Colonic mucosa (tissue), 4 donors: ENCODE results near the gene NRK. TPM values are rescaled to one million over a fixed set of nuclear protein-coding genes. Genes with fewer than 3 reads are reported as not detected.

Source experiments
- DNase-seq: peaks from one replicate; pipeline ENCODE4 v3.0.0-alpha.2; 2020
- H3K27ac ChIP-seq: fragments of 200-600 bp; one replicate; pipeline ENCODE4 v1.8.0; 2021
- H3K27me3 ChIP-seq: fragments of 200-600 bp; one replicate; pipeline ENCODE4 v1.8.0; 2021
- H3K36me3 ChIP-seq: fragments of 200-600 bp; one replicate; pipeline ENCODE4 v1.8.0; 2021
- H3K4me1 ChIP-seq: fragments of 200-600 bp; one replicate; pipeline ENCODE4 v1.8.0; 2021; ENCODE audit warnings: mild to moderate bottlenecking
- H3K4me3 ChIP-seq: fragments of 200-600 bp; one replicate; pipeline ENCODE4 v1.8.0; 2021
- H3K9ac ChIP-seq, 2 donors: one replicate each; pipeline ENCODE4 v1.7.0; 2013; ENCODE audit warnings: control low read depth in 2 of 2, low read depth in 2 of 2, low read length in 2 of 2
- H3K9me3 ChIP-seq: fragments of 200-600 bp; one replicate; pipeline ENCODE4 v1.8.0; 2021
- CTCF ChIP-seq: fragments of 200-600 bp; IDR thresholded peaks from one replicate; pipeline ENCODE4 v1.8.0; 2022; ENCODE audit warnings: antibody characterized with exemption, mild to moderate bottlenecking
- intact Hi-C: fragments of 100-400 bp; cut with DNase I; formaldehyde crosslinking; loops from one replicate; pipeline ENCODE4 v1.14.1; 2022
- total RNA-seq, 2 donors: library from RNA; stranded (reverse); fragmentation: NEBNext Ultra II Directional in 1 of 2; extraction: Animal tissue kit (Norgen Biotek cat#: 25700) in 1 of 2; gene quantifications; one replicate each; pipeline ENCODE4 v1.2.1, GENCODE V29; 2021
- donor health status: healthy.
- donor health status: DM: no; HTN: no; CAD: no.
- donor health status: DM: no; HTN: no; CAD: no.

NRK gene
- total RNA-seq, 2 donors from 2014 or later: 0.27 to 0.30 TPM

- no peaks in the 10 kb centered on the region for H3K9me3 ChIP-seq
- intact Hi-C loops: no loop called here
Measured at GRCh38 chrX:105816517-105816916, 5.8 kb upstream of the NRK start.

GRCh38 chrX:105820247-105820646 lies 2.1 kb upstream of the NRK start:
- DNase-seq: no peak
- no peaks in the 10 kb centered on the region for H3K36me3 ChIP-seq
- no peak for TF ChIP-seq CTCF
- no peak overlapping the region for H3K9ac ChIP-seq
- H3K9me3 ChIP-seq: no peaks in the 10 kb centered on the region
- intact Hi-C loops: no loop called here
- no peak overlapping the region for H3K4me3 ChIP-seq
- no peak overlapping the region for H3K27ac ChIP-seq
- peaks cover 18% of the 10 kb centered on the region for H3K27me3 ChIP-seq
- H3K4me1 ChIP-seq: no peaks in the 10 kb centered on the region

More at GRCh38 chrX:105816517-105816916, 5.8 kb upstream of the NRK start:
- Histone ChIP-seq H3K9ac (no peak overlapping the region), H3K27ac (no peak overlapping the region), H3K4me3 (no peak overlapping the region), H3K27me3 (peaks cover 3% of the 10 kb centered on the region), H3K36me3 (no peaks in the 10 kb centered on the region), H3K4me1 (no peaks in the 10 kb centered on the region)
- no peak for TF ChIP-seq CTCF
- DNase-seq: no peak

DNA sequence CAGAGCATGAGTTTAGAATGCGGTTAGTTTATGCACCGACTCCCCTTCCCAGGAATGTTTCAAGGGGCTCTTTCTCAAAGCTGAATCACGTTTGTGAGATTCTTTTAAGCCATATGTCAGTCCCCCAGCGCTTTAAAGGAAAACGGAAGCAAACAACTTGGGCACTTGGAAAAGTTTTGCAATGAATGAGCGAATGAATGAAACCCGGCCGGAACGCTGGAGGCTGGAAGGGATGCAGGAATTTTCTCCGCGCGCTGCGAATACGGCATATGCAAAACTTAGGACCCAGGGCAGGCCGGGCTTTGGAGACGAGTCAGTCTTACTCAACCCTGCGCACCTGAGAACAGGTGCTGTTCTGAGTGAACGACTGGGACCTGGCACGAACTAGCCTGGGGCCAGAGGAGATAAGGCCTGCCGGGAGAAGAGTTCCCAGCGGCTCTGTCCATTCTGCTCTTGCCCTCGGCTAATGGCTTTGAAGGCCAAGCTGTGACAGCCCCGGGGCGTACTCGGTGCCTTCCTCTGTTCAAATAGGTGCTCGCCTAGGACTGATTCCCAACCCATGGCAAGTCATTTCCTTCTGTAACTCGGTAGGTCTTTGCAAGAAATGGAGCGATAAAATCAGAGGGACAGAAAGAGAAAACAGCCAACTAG lies 743 bp upstream of the NRK start:
- Histone ChIP-seq H3K4me1 (no peaks in the 10 kb centered on the region), H3K36me3 (no peaks in the 10 kb centered on the region), H3K27me3 (peaks cover 18% of the 10 kb centered on the region), H3K4me3 (no peak overlapping the region), H3K27ac (no peak overlapping the region), H3K9me3 (no peaks in the 10 kb centered on the region), H3K9ac (no peak overlapping the region)
- DNase-seq: no peak
- intact Hi-C loops: no loop called here
- TF ChIP-seq CTCF: no peak

- intact Hi-C loops: no loop called here
- no peak for TF ChIP-seq CTCF
- H3K4me1 ChIP-seq: no peaks in the 10 kb centered on the region
- peaks cover 18% of the 10 kb centered on the region for H3K27me3 ChIP-seq
- no peaks in the 10 kb centered on the region for H3K9me3 ChIP-seq
- no peak overlapping the region for H3K27ac ChIP-seq
- H3K36me3 ChIP-seq: no peaks in the 10 kb centered on the region
- DNase-seq: no peak
- no peak overlapping the region for H3K4me3 ChIP-seq
- H3K9ac ChIP-seq: no peak overlapping the region
Measured at GRCh38 chrX:105823092-105823455, 735 bp downstream of the NRK start.

GRCh38 chrX:105829011-105829410 lies 6.7 kb downstream of the NRK start:
- no peaks in the 10 kb centered on the region for H3K27me3 ChIP-seq
- no peak for TF ChIP-seq CTCF
- no peak overlapping the region for H3K9ac ChIP-seq
- H3K9me3 ChIP-seq: no peaks in the 10 kb centered on the region
- DNase-seq: no peak
- H3K4me3 ChIP-seq: no peak overlapping the region
- no peaks in the 10 kb centered on the region for H3K4me1 ChIP-seq
- intact Hi-C loops: no loop called here
- no peak overlapping the region for H3K27ac ChIP-seq
- H3K36me3 ChIP-seq: no peaks in the 10 kb centered on the region
